Nephron (organoid): Measurements from ENCODE around the gene EXOSC6.
"Not testable (repeated sequence)": the region's sequence is repeated elsewhere in the genome, so short reads cannot be mapped to it uniquely, and the experiment has no call there.

Source experiments
- H3K27ac Mint-ChIP-seq, 3 experiments: 2 replicates each; pipeline ENCODE4 v1.8.0; 2020; ENCODE audit warnings: mixed read lengths in 3 of 3, mild to moderate bottlenecking in 2 of 3, moderate library complexity in 1 of 3
- H3K27me3 Mint-ChIP-seq: 2 replicates; pipeline ENCODE4 v1.8.0; 2021; ENCODE audit warnings: low read depth, mild to moderate bottlenecking, moderate library complexity, mixed read lengths
- H3K36me3 Mint-ChIP-seq: 2 replicates; pipeline ENCODE4 v1.8.0; 2020; ENCODE audit warnings: low read depth, mixed read lengths
- H3K4me1 Mint-ChIP-seq: 2 replicates; pipeline ENCODE4 v1.8.0; 2020; ENCODE audit warnings: mixed read lengths
- H3K4me3 Mint-ChIP-seq, 3 experiments: 2 replicates each; pipeline ENCODE4 v1.8.0; 2020; ENCODE audit warnings: mild to moderate bottlenecking in 3 of 3, mixed read lengths in 3 of 3, moderate library complexity in 2 of 3
- H3K9me3 Mint-ChIP-seq: 2 replicates; pipeline ENCODE4 v1.8.0; 2020; ENCODE audit warnings: mixed read lengths
- CTCF ChIP-seq, 3 experiments: fragments of 200-600 bp; sonication (generic); IDR thresholded peaks; one replicate each; pipeline ENCODE4 v1.5.0; 2021; ENCODE audit warnings: antibody characterized with exemption in 3 of 3; ENCODE audit not compliant: unreplicated experiment in 3 of 3

EXOSC6 gene

GRCh38 chr16:70269471-70269870 lies 17.7 kb upstream of the EXOSC6 start:
- H3K36me3 Mint-ChIP-seq, result peaks cover 74% of the 10 kb centered on the region
- no peaks in the 10 kb centered on the region for H3K9me3 Mint-ChIP-seq
- H3K4me3 Mint-ChIP-seq, result no peak overlapping the region
- no peaks in the 10 kb centered on the region for H3K27me3 Mint-ChIP-seq
- H3K27ac Mint-ChIP-seq, result no peak overlapping the region
- H3K4me1 Mint-ChIP-seq, result no peaks in the 10 kb centered on the region
- no peak for TF ChIP-seq CTCF (IDR thresholded peaks at IDR 0.05; ENCODE audit: unreplicated experiment in 3 of 3)

DNA sequence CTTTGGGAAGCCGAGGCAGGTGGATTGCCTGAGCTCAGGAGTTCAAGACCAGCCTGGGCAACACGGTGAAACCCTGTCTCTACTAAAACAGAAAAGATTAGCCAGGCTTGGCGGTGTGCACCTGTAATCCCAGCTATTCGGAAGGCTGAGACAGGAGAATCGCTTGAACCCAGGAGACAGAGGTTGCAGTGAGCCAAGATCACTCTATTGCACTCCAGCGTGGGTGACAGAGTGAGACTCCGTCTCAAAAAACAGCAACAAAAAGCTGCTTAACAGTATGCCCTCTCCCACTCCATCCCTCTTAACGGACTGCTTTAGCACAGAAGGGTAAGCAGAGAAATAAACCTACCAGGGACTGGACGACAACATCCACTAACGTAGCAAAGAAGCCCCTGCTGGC lies 16.2 kb upstream of the EXOSC6 start:
- peaks cover 71% of the 10 kb centered on the region for H3K36me3 Mint-ChIP-seq
- not testable (repeated sequence) for H3K4me3 Mint-ChIP-seq, H3K9me3 Mint-ChIP-seq, H3K27ac Mint-ChIP-seq, H3K27me3 Mint-ChIP-seq, H3K4me1 Mint-ChIP-seq

DNA sequence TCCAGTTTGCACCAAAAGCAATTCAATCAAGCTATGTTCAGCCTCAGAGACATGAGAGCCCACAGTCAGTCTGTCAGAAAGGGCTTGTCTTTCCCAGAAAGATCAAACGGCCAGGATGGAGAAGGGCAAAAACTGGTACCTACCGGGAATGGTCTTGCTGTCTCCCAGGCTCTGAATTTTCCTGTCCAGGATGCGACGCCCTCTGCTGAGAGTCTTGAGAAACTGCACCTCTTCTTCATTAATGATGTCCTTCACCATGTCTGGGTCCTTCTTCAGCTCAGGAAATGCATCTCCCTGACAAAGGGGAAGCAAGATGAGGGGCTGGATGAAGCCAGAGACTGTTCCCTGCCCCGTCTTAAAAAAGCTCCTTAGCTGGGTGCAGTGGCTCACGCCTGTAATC lies 15.8 kb upstream of the EXOSC6 start:
- Mint-ChIP-seq H3K36me3 (peaks cover 69% of the 10 kb centered on the region), H3K27ac (no peak overlapping the region), H3K4me1 (no peaks in the 10 kb centered on the region), H3K27me3 (no peaks in the 10 kb centered on the region), H3K4me3 (no peak overlapping the region), H3K9me3 (no peaks in the 10 kb centered on the region)
- peak; percentile 41 to 57 (median 43) for TF ChIP-seq CTCF (IDR thresholded peaks at IDR 0.05; ENCODE audit: unreplicated experiment in 3 of 3)

DNA sequence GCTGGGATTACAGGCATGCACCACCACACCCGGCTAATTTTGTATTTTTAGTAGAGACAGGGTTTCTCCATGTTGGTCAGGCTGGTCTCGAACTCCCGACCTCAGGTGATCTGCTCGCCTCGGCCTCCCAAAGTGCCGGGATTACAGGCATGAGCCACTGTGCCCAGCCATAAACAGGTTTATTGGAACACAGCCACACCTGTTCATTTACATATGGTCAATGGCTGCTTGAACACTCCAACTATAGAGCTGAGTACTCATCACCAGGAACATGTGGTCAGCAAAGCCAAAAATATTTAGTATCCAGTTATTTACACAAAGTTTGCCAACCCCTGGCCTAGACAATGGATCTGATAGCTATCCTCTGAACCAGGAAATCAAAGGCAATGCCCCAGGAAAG lies 8.2 kb upstream of the EXOSC6 start:
- not testable (repeated sequence) for H3K9me3 Mint-ChIP-seq, H3K27ac Mint-ChIP-seq, H3K4me3 Mint-ChIP-seq, H3K4me1 Mint-ChIP-seq, H3K27me3 Mint-ChIP-seq
- H3K36me3 Mint-ChIP-seq, result peaks cover 62% of the 10 kb centered on the region

DNA sequence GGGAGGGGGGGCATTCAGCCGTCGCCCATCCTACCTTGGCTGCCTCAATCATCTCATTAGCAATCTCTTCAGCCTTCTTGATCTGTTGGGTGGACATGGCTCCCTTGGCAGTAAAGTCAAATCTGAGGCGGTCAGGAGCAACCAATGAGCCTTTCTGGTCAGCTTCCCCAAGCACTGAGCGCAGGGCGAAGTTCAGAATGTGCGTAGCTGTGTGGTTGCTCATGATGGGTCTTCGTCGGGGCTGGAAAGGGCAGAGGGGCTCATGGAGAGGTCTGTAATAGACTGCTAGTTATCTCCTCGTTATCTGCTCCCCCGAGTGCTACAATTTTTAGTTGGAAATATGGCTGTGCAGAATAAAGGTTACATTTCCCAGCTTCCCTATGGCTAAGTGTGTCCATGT lies 7.2 kb upstream of the EXOSC6 start:
- TF ChIP-seq CTCF (IDR thresholded peaks at IDR 0.05; ENCODE audit: unreplicated experiment in 3 of 3), result no peak
- Mint-ChIP-seq H3K4me3 (no peak overlapping the region), H3K27ac (no peak overlapping the region), H3K36me3 (peaks cover 61% of the 10 kb centered on the region), H3K9me3 (no peaks in the 10 kb centered on the region), H3K27me3 (no peaks in the 10 kb centered on the region), H3K4me1 (no peaks in the 10 kb centered on the region)

GRCh38 chr16:70258065-70258464 lies 6.3 kb upstream of the EXOSC6 start:
- H3K4me1 Mint-ChIP-seq, result no peaks in the 10 kb centered on the region
- no peaks in the 10 kb centered on the region for H3K9me3 Mint-ChIP-seq
- peaks cover 64% of the 10 kb centered on the region for H3K36me3 Mint-ChIP-seq
- TF ChIP-seq CTCF (IDR thresholded peaks at IDR 0.05; ENCODE audit: unreplicated experiment in 3 of 3), result no peak
- no peaks in the 10 kb centered on the region for H3K27me3 Mint-ChIP-seq
- no peak overlapping the region for H3K27ac Mint-ChIP-seq
- H3K4me3 Mint-ChIP-seq, result no peak overlapping the region

DNA sequence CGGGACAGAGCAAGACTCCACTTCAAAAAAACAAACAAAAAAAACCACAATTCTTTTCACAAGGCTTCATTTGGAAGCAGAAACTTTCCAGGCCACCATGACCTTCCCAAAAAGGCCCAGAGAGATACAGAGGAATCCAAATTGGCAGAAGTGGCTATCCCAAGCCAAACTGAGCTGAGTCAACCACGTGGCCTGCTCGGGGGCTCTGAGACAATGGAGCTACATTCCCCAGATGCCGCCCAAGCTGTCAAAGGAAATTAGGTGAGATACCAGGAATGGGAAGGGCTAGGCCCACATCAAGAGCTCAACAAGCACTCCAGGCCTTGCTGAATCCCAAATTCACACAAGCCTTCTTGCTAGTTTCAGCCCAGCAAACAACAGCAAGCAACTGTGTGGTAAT lies 5.7 kb upstream of the EXOSC6 start:
- Mint-ChIP-seq H3K4me3 (no peak overlapping the region), H3K36me3 (peaks cover 66% of the 10 kb centered on the region), H3K9me3 (no peaks in the 10 kb centered on the region), H3K4me1 (no peaks in the 10 kb centered on the region), H3K27me3 (no peaks in the 10 kb centered on the region), H3K27ac (no peak overlapping the region)
- TF ChIP-seq CTCF (IDR thresholded peaks at IDR 0.05; ENCODE audit: unreplicated experiment in 3 of 3), result no peak
